HCT116 (cell line): Measurements from ENCODE around the gene MESD. TPM values are rescaled to one million over a fixed set of nuclear protein-coding genes. Genes with fewer than 3 reads are reported as not detected.

Experiments used
- ATAC-seq: fragments of 200-7000 bp; cut with Tn5 transposase; 2 replicates; pipeline ENCODE4 v1.9.1; 2020; ENCODE audit warnings: mild to moderate bottlenecking, moderate library complexity
- BruUV-seq: library from RNA; stranded (reverse); fragments of 400-500 nt; replicated peaks from 2 replicates; lab custom pipeline; 2021; lab: Mats Ljungman, UMichigan
- CTCF ChIA-PET: fragments of 300-600 bp; sonication (Branson Sonifier 250); formaldehyde crosslinking; loops from one replicate; lab custom pipeline; 2021; ENCODE audit warnings: antibody characterized with exemption; lab: Charles Lee
- POLR2A ChIA-PET: fragments of 300-600, 350-600 bp; sonication (Branson Sonifier 250); formaldehyde crosslinking; loops from one replicate; lab custom pipeline; 2021; ENCODE audit warnings: antibody characterized with exemption; lab: Charles Lee
- RAD21 ChIA-PET, 2 experiments: fragments of 300-600 bp; sonication (Branson Sonifier 250); formaldehyde crosslinking; loops; one replicate each; lab custom pipeline; 2023; ENCODE audit warnings: low total read pairs in 2 of 2; ENCODE audit not compliant: uncharacterized antibody in 2 of 2, unreplicated experiment in 2 of 2, low non-redundant PET in 1 of 2; lab: Charles Lee
- DNase-seq: peaks from one replicate; pipeline ENCODE4 v3.0.0-alpha.2; 2010; ENCODE audit warnings: low read depth, low spot score
- H2AFZ ChIP-seq: fragments of 200-600 bp; shearing (Covaris generic), sonication (generic); 2 replicates; pipeline ENCODE4 v1.6.1; 2017; ENCODE audit warnings: low read depth, mixed run types, mixed read lengths, antibody characterized with exemption, low read length; ENCODE audit not compliant: poor library complexity, severe bottlenecking
- H3K27ac ChIP-seq: 2 replicates; pipeline ENCODE4 v1.5.1; 2012; ENCODE audit warnings: low read depth, low read length
- H3K27me3 ChIP-seq: fragments of 200-600 bp; sonication (generic); 2 replicates; pipeline ENCODE4 v1.6.1; 2016; ENCODE audit warnings: mixed run types, low read length, mixed read lengths; ENCODE audit not compliant: insufficient read depth
- H3K36me3 ChIP-seq, 2 experiments: fragments of 200-500 bp in 1 of 2; fragments of 200-600 bp in 1 of 2; sonication (Bioruptor generic) in 1 of 2; sonication (generic) in 1 of 2; 2 replicates each; pipeline versions ENCODE4 v1.5.1 to v1.6.1; 2014 to 2016; ENCODE audit warnings: low read length in 2 of 2, inconsistent platforms in 1 of 2, mixed read lengths in 1 of 2, mixed run types in 1 of 2; ENCODE audit not compliant: insufficient read depth in 2 of 2, control insufficient read depth in 1 of 2
- H3K4me1 ChIP-seq, 2 experiments: fragments of 200-600 bp in 1 of 2; sonication (generic) in 1 of 2; 2 replicates each; pipeline versions ENCODE4 v1.5.1 to v1.6.1; 2012 to 2017; ENCODE audit warnings: low read length in 2 of 2, inconsistent platforms in 1 of 2, mild to moderate bottlenecking in 1 of 2, mixed read lengths in 1 of 2, mixed run types in 1 of 2, moderate library complexity in 1 of 2; ENCODE audit not compliant: insufficient read depth in 2 of 2, control insufficient read depth in 1 of 2
- H3K4me2 ChIP-seq: fragments of 200-600 bp; sonication (generic); 2 replicates; pipeline ENCODE4 v1.6.1; 2017; ENCODE audit warnings: mixed run types, low read length, mixed read lengths
- H3K4me3 ChIP-seq, 2 experiments: fragments of 200-600 bp in 1 of 2; sonication (generic) in 1 of 2; replicated peaks in 1 of 2; 2 replicates each; pipeline ENCODE4 v1.5.1; 2011 to 2016; ENCODE audit warnings: low read length in 2 of 2, control low read depth in 1 of 2, low read depth in 1 of 2, mild to moderate bottlenecking in 1 of 2, mixed read lengths in 1 of 2, mixed run types in 1 of 2
- H3K79me2 ChIP-seq: fragments of 200-600 bp; sonication (generic); 2 replicates; pipeline ENCODE4 v1.6.1; 2017; ENCODE audit warnings: mild to moderate bottlenecking, mixed run types, low read length, moderate library complexity, mixed read lengths; ENCODE audit not compliant: insufficient read depth
- H3K9ac ChIP-seq: fragments of 200-600 bp; sonication (generic); 2 replicates; pipeline ENCODE4 v1.6.1; 2016; ENCODE audit warnings: low read length, mixed read lengths
- H3K9me2 ChIP-seq: fragments of 200-600 bp; sonication (generic), shearing (Covaris generic); 2 replicates; pipeline ENCODE4 v1.6.1; 2017; ENCODE audit warnings: mixed run types, mild to moderate bottlenecking, moderate library complexity; ENCODE audit not compliant: insufficient read depth
- H3K9me3 ChIP-seq, 2 experiments: fragments of 200-500 bp in 1 of 2; fragments of 200-600 bp in 1 of 2; sonication (Bioruptor generic) in 1 of 2; sonication (generic) in 1 of 2; 2 replicates each; pipeline ENCODE4 v1.6.1; 2014 to 2017; ENCODE audit warnings: low read length in 2 of 2, mixed read lengths in 2 of 2, inconsistent platforms in 1 of 2, low read depth in 1 of 2, mild to moderate bottlenecking in 1 of 2, mixed run types in 1 of 2, moderate library complexity in 1 of 2; ENCODE audit not compliant: control insufficient read depth in 1 of 2, insufficient read depth in 1 of 2
- H4K20me1 ChIP-seq: fragments of 200-600 bp; sonication (generic), shearing (Covaris generic); 2 replicates; pipeline ENCODE4 v1.6.1; 2017; ENCODE audit warnings: mixed run types, mild to moderate bottlenecking, moderate library complexity; ENCODE audit not compliant: insufficient read depth
- CBX3 ChIP-seq: IDR thresholded peaks from 2 replicates; pipeline ENCODE4 v1.6.1; 2012; ENCODE audit warnings: low read depth
- EGR1 ChIP-seq: IDR thresholded peaks from 2 replicates; pipeline ENCODE4 v1.6.1; 2012; ENCODE audit warnings: low read depth
- POLR2A ChIP-seq: IDR thresholded peaks from 2 replicates; pipeline ENCODE4 v1.7.0; 2011; ENCODE audit warnings: borderline replicate concordance; ENCODE audit not compliant: insufficient read depth, insufficient read length; ENCODE audit errors: extremely low read depth
- POLR2AphosphoS5 ChIP-seq: IDR thresholded peaks from 2 replicates; pipeline ENCODE4 v1.6.1; 2011; ENCODE audit warnings: mild to moderate bottlenecking, low read depth, low read length, moderate library complexity
- RAD21 ChIP-seq: IDR thresholded peaks from 2 replicates; pipeline ENCODE4 v1.6.1; 2012; ENCODE audit warnings: low read depth, mild to moderate bottlenecking
- REST ChIP-seq: IDR thresholded peaks from 2 replicates; pipeline ENCODE4 v1.6.1; 2012; ENCODE audit warnings: low read depth
- TCF7L2 ChIP-seq: IDR thresholded peaks from 2 replicates; pipeline ENCODE4 v1.7.0; 2011; ENCODE audit warnings: borderline replicate concordance, inconsistent platforms; ENCODE audit not compliant: insufficient read depth, insufficient read length; ENCODE audit errors: extremely low read depth
- ZNF274 ChIP-seq: fragments of 200-500 bp; sonication (Bioruptor generic); IDR thresholded peaks from 2 replicates; pipeline ENCODE4 v1.6.1; 2014; ENCODE audit warnings: mild to moderate bottlenecking, low read depth, low read length, inconsistent platforms
- intact Hi-C: fragments of 100-400 bp; cut with micrococcal nuclease; formaldehyde crosslinking; loops from 2 replicates; pipeline ENCODE4 v1.10.0; 2022
- total RNA-seq: library from RNA; stranded (reverse); gene quantifications from one replicate; pipeline ENCODE4 v1.2.1, GENCODE V29; 2021; ENCODE audit not compliant: unreplicated experiment

The MESD gene
- total RNA-seq, 1 experiment from 2014 or later = 22.5 TPM

- CTCF ChIA-PET = no interaction called here
- Histone ChIP-seq H3K79me2 (no peaks in the 10 kb centered on the region), H3K27me3 (no peaks in the 10 kb centered on the region), H3K36me3 (no peaks in the 10 kb centered on the region; a peak in 1 of 4 replicates), H3K9ac (no peak overlapping the region), H3K9me3 (no peaks in the 10 kb centered on the region), H3K4me3 (no peak overlapping the region), H2AFZ (no peak overlapping the region), H3K9me2 (no peaks in the 10 kb centered on the region), H3K4me2 (no peak overlapping the region), H3K27ac (no peak overlapping the region), H4K20me1 (no peaks in the 10 kb centered on the region), H3K4me1 (peaks cover 0 to 8% of the 10 kb centered on the region in 2 experiments; a peak in 1 of 4 replicates)
- ATAC-seq = no peak
- DNase-seq = no peak
- intact Hi-C loops = no loop called here
- no TSS peak for BruUV-seq
- POLR2A ChIA-PET = no interaction called here
- RAD21 ChIA-PET = no interaction called here
- TF ChIP-seq EGR1 (no peak), RAD21 (no peak), ZNF274 (no peak), POLR2A (no peak), POLR2AphosphoS5 (no peak), REST (no peak), CBX3 (no peak), TCF7L2 (no peak)
These were observed 64.0 kb downstream of the MESD start for GRCh38 chr15:80925597-80926059.
